DND-41 (cell line): Measurements from ENCODE around the gene RNF181.

Experiments
- ATAC-seq: fragments of 200-7000 bp; cut with Tn5 transposase; 3 replicates; pipeline ENCODE4 v1.9.1; 2021; ENCODE audit warnings: low read depth; ENCODE audit not compliant: insufficient read depth
- DNase-seq: peaks from one replicate; pipeline ENCODE4 v3.0.0-alpha.2; 2020
- H2AFZ ChIP-seq: 2 replicates; pipeline ENCODE4 v1.6.0; 2012; ENCODE audit warnings: low read depth, low read length
- H3K27ac ChIP-seq: 2 replicates; pipeline ENCODE4 v1.5.1; 2012; ENCODE audit warnings: low read length, inconsistent platforms
- H3K27me3 ChIP-seq: fragments of 200-600 bp; sonication (generic); 2 replicates; pipeline ENCODE4 v1.6.0; 2012; ENCODE audit warnings: low read length, mild to moderate bottlenecking, inconsistent platforms; ENCODE audit not compliant: insufficient read depth, poor library complexity
- H3K36me3 ChIP-seq: 2 replicates; pipeline ENCODE4 v1.5.1; 2012; ENCODE audit warnings: low read length, inconsistent platforms; ENCODE audit not compliant: insufficient read depth
- H3K4me1 ChIP-seq: 2 replicates; pipeline ENCODE4 v1.5.1; 2012; ENCODE audit warnings: mild to moderate bottlenecking, low read length; ENCODE audit not compliant: insufficient read depth
- H3K4me2 ChIP-seq: 2 replicates; pipeline ENCODE4 v1.6.0; 2012; ENCODE audit warnings: mild to moderate bottlenecking, moderate library complexity, low read length, inconsistent platforms; ENCODE audit not compliant: insufficient read depth
- H3K4me3 ChIP-seq, 2 experiments: fragments of 200-600 bp in 1 of 2; shearing (Covaris generic) in 1 of 2; 2 replicates each; pipeline ENCODE4 v1.5.1; 2012 to 2016; ENCODE audit warnings: inconsistent platforms in 2 of 2, low read length in 2 of 2, mild to moderate bottlenecking in 2 of 2, low read depth in 1 of 2, moderate library complexity in 1 of 2
- H3K79me2 ChIP-seq: 2 replicates; pipeline ENCODE4 v1.6.0; 2012; ENCODE audit warnings: low read length, inconsistent platforms; ENCODE audit not compliant: insufficient read depth
- H3K9ac ChIP-seq: 2 replicates; pipeline ENCODE4 v1.6.0; 2012; ENCODE audit warnings: low read depth, mild to moderate bottlenecking, inconsistent platforms, low read length, moderate library complexity
- H3K9me3 ChIP-seq: 2 replicates; pipeline ENCODE4 v1.5.1; 2012; ENCODE audit warnings: low read length, moderate library complexity, mild to moderate bottlenecking, inconsistent platforms; ENCODE audit not compliant: insufficient read depth, severe bottlenecking
- H4K20me1 ChIP-seq: 2 replicates; pipeline ENCODE4 v1.6.0; 2012; ENCODE audit warnings: low read length; ENCODE audit not compliant: insufficient read depth
- EZH2 ChIP-seq: IDR thresholded peaks from 3 replicates; pipeline ENCODE4 v1.6.1; 2012; ENCODE audit warnings: borderline replicate concordance, low read depth, mild to moderate bottlenecking, moderate library complexity, low read length, inconsistent platforms; ENCODE audit not compliant: severe bottlenecking
- TF ChIP-seq, protein P1 (sequence below): IDR thresholded peaks from 2 replicates; pipeline ENCODE4 v1.5.1; 2012; ENCODE audit warnings: borderline replicate concordance, low read length, moderate library complexity, mild to moderate bottlenecking; ENCODE audit not compliant: poor library complexity, severe bottlenecking; ENCODE audit errors: extremely low read depth

The RNF181 gene

DNA sequence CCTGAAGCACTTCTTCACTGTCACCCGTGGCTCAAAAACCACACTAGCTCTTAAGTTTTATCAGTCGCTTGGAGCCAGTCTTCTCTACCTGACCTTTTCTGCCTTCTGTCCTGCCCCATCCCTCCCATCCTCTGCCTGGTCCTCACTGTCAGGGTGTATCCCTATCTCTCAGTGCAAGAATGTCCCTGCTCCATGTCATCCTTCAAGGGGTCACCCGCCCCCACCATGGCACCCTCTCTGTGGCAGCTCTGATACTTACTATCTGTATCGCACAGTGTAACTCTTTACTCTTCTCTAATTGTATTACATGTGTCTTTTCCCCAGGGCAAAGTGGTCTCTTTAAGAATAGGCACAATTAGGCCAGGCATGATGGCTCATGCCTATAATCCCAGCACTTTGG lies 6.9 kb upstream of the RNF181 start:
- DNase-seq (no peak), ATAC-seq (no peak)
- Histone ChIP-seq H3K27me3 (no peaks in the 10 kb centered on the region), H2AFZ (no peak overlapping the region), H4K20me1 (peaks cover 3% of the 10 kb centered on the region; the same call in 1 of the 2 replicates), H3K4me3 (no peak overlapping the region), H3K9ac (no peak overlapping the region), H3K27ac (no peak overlapping the region), H3K36me3 (no peaks in the 10 kb centered on the region), H3K79me2 (peaks cover 10% of the 10 kb centered on the region; the same call in 1 of the 2 replicates), H3K4me1 (peaks cover 26% of the 10 kb centered on the region), H3K4me2 (no peak overlapping the region), H3K9me3 (no peaks in the 10 kb centered on the region)
- no peak for TF ChIP-seq EZH2
- TF ChIP-seq, protein P1, sequence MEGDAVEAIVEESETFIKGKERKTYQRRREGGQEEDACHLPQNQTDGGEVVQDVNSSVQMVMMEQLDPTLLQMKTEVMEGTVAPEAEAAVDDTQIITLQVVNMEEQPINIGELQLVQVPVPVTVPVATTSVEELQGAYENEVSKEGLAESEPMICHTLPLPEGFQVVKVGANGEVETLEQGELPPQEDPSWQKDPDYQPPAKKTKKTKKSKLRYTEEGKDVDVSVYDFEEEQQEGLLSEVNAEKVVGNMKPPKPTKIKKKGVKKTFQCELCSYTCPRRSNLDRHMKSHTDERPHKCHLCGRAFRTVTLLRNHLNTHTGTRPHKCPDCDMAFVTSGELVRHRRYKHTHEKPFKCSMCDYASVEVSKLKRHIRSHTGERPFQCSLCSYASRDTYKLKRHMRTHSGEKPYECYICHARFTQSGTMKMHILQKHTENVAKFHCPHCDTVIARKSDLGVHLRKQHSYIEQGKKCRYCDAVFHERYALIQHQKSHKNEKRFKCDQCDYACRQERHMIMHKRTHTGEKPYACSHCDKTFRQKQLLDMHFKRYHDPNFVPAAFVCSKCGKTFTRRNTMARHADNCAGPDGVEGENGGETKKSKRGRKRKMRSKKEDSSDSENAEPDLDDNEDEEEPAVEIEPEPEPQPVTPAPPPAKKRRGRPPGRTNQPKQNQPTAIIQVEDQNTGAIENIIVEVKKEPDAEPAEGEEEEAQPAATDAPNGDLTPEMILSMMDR, result no peak

DNA sequence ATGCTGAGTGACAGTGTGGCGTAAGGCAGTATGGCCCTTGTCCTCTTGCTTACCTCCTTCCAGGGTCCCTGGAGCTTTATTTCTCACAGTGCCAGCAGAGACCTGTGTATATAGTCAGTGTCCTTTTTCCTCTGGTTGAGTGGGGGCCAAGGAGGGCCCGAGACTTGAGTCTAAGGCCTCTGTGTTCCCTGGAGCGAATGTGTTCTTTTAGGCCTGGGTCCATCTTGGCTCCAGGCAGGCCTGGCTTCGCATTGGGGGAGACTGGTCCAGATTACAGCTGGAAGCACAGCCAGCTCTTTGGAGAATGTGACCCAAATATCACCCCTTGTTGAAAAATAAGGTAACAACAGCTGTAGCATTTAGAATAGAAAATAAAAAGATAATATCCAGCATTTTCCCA lies 6.4 kb upstream of the RNF181 start:
- no peak overlapping the region for H3K27ac ChIP-seq
- H4K20me1 ChIP-seq, result peaks cover 3% of the 10 kb centered on the region; the same call in 1 of the 2 replicates
- H3K36me3 ChIP-seq, result no peaks in the 10 kb centered on the region
- H3K4me3 ChIP-seq, result no peak overlapping the region
- H3K79me2 ChIP-seq, result peaks cover 11% of the 10 kb centered on the region; the same call in 1 of the 2 replicates
- no peak for DNase-seq
- no peaks in the 10 kb centered on the region for H3K27me3 ChIP-seq
- H2AFZ ChIP-seq, result no peak overlapping the region
- ATAC-seq, result no peak
- H3K4me2 ChIP-seq, result no peak overlapping the region
- H3K9ac ChIP-seq, result no peak overlapping the region
- H3K4me1 ChIP-seq, result peaks cover 25% of the 10 kb centered on the region
- TF ChIP-seq, protein P1, result no peak
- TF ChIP-seq EZH2, result no peak
- H3K9me3 ChIP-seq, result no peaks in the 10 kb centered on the region

- peaks cover 3% of the 10 kb centered on the region; the same call in 1 of the 2 replicates for H4K20me1 ChIP-seq
- H3K4me3 ChIP-seq, result no peak overlapping the region
- no peak overlapping the region for H3K4me2 ChIP-seq
- TF ChIP-seq, protein P1, result no peak
- no peak for TF ChIP-seq EZH2
- no peak overlapping the region for H2AFZ ChIP-seq
- H3K36me3 ChIP-seq, result no peaks in the 10 kb centered on the region
- H3K9me3 ChIP-seq, result no peaks in the 10 kb centered on the region
- no peak overlapping the region for H3K9ac ChIP-seq
- DNase-seq (no peak), ATAC-seq (no peak)
- H3K27ac ChIP-seq, result no peak overlapping the region
- H3K79me2 ChIP-seq, result peaks cover 16% of the 10 kb centered on the region
- H3K4me1 ChIP-seq, result peaks cover 25% of the 10 kb centered on the region
- no peaks in the 10 kb centered on the region for H3K27me3 ChIP-seq
Observed at GRCh38 chr2:85589982-85590791, 5.4 kb upstream of the RNF181 start.
